Suppressor macrophage treated with lipopolysaccharide for 1 hour (primary cell): ENCODE measurements around the gene NOP16.

Source experiments
- DNase-seq, 3 donors: peaks; one replicate each; pipeline ENCODE4 v3.0.0-alpha.2; 2020 to 2022

Gene NOP16

DNA sequence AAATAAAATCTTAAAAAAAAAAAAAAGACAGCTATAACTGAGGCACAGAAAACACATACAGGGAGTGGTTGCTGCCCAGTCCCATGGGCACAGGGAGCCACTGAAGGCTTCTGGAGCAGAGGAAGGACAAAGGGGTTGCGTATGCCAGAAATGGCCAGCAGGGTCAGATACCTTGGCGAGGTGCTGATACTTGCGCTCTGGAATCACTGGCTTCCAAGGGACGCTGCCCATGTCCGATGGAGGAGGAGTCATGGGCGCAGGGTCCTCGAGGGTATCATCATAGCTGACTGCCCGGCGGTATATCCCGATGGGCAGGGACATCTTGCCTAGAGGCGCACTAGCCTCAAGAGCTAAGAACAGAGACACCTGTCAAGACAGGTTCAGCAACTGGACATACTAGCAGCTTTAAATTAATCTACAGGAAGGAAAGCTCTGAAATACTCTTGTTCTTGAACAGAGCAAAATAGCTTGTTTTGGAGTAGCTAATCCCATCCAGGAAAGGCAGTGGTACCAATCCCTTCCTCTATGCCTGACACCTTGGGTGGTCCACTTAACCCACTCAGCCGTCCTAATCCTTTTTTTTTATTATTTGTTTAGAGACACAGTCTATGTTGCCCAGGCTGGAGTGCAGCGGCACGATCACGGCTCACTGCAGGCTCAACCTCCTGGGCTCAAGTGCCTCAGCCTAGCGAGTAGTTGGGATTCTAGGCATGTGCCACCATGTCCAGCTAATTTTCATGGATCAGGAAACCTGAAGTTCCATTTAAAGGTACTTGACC is 32.8 kb downstream of the NOP16 start:
- no peak for DNase-seq

DNA sequence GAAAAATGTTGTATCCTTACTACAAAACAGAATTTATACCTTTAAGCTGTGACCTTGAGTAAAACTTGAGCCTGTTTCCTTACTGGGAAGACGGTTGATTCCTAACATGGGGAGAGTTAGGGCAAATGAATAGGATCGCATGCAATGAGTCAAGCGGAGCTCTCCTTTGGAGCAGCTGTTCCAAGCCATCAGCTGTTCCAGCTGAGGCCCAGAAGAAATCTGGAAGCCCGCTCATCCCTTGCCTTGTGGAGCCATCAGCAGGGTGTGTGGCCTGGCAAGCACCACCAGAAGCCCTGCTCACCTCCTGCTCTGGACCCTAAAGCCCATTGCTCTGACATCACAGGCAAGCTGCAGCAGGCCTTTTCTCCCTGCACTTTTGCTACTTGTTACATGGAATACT is 34.9 kb downstream of the NOP16 start:
- DNase-seq: no peak

DNA sequence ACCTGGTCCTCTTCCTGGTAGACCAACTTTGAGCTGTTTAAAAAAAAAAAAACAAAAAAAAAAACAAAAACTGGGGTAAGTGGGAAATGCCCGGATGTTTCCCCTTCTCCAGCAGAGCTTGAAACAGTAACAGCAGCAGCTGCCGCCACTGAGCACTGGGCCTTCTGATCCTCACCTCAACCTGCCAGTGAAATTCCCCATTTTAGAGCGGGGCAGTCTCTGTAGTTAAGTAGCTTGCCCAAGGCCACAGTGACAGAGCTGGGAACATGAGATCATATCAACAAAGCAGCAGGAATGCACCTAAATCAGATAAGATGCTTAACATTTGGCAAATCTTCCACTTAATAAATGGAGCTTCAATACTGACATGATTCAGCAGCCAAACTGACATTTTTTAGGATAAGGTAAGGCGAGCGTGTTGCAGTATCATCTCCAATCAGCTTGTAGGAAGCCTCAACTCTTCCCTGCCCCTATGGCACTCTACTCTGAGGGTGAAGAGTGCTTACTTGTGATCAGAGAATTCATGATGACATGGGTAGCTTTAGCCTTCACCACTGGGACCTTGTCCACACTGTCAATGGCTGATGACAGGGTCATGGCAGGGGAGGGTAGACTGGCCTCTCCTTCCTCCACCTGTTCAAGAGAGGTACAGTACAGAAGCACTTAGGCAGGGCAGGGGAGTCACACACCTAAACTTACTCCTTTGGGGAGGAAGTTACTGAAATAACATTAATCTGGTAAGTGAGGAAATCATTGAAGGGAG is 36.1 kb downstream of the NOP16 start:
- DNase-seq: no peak

DNA sequence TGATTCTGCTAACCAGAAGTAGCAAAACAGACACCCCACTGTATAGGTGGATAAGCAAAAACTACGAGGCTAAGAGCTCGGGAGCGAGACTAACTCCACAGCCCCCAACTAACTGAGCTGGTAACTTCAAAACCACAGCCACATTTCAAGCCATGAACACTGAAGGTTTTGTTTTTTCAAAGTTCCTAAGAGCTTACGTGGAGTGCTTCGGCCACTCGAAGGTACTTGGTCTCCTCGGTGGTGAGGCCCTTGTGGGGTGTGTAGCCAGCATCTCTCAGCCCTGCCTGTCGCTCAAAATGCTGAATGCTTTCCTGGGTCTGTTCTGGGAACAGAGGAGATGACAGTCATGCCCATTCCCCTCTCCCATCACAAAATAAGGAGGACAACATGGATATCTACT is 38.0 kb downstream of the NOP16 start:
- DNase-seq: no peak

DNA sequence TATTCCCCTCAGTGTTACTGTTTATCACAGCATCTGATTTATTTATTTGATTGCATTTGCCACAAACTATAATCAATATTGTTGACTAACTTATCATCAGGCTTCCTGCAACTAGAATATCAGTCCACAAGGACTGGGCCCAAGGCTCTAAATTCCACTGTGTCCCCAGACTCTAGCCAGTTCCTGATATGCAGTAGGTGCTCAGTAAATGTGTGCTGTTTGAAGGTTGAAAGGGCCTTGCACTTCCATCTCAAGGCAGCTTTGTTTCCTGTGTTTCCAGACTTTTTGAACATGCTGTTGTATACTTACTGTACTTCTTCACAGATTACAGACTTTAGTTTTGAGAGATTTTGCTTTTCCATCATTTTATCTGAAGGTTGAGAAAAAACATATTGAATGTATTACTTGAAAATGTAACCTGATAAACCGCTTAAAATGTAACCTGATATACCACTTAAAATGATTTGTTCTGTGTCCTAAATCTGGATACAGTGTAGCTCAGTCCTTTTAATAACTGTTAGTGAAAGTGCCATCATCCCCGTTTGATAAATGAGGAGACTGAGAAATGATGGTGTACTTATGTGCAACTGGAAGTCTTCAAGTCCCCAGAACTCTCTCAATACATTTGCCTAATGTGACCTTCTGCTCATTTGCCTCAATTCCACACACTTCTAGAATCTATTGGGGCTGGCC is 45.5 kb downstream of the NOP16 start:
- DNase-seq: no peak

DNA sequence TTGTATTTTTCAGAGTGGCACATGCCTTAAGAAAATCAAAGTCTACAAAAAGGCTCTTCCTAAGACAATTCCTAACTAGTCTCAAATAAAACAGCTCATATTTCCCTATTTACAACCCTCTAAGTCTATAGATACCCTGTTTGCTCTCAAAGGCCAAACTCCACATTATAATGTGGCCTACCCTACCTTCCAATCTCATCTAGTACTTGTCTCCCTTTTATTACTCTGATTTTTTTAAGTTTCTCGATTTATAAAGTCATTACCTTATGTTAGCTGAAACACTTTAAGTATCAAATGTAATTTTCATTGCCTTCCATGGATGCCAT is 46.3 kb downstream of the NOP16 start:
- DNase-seq: no peak

DNA sequence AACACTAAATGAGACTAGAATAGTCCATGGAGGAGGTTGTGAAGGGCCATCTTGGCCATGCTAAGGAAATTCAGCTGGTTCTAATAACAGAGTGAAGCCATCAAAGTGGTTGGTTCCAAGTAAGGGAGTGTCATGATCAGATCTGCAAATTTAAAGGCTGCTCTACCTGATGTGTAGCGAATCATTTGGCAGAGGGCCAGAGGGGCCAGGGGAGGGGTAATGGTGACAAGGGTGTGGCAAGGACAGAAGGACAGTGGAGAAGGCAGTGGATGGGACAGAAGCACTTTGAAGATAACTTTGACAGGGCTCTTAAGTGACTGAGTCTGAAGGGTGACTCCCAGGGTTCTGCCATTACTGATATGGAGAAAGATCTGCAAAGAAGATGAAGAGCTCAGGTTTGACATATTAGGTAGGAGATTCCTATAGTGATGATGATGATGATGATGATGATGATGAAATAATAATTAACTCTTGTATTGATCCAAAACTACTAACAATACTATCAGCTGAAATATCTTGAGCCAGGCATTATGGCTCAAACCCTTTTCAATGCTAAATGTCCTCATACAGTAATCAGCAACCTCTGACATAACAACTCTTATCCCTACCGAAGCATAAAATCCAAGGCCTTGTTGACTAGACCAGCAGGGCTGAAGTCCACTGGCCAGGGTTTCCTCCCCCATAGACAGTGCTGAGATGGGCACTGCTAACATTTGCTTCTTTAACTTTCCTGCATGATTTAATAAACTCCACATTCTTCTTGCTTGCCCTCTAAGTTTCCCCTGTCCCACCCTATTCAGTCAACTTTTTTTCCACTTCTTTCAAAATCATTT is 46.9 kb downstream of the NOP16 start:
- no peak for DNase-seq

DNA sequence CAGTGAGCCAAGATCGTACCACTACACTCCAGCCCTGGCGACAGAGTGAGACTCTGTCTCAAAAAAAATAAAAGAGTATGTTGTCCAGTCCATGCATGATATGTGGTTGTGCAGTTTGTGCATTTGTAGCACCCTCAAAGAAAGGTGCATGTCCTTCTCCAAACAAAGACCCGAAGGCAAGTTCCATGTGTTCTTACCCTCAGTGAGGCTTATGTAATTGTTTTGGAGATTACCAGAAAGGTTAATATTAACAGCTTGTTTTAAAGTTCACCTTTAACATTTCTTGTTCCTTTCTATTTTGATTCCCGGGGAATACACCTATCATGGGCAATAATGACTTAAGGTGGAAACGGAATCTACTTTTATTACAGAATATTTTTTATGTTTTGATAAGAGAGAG is 49.1 kb downstream of the NOP16 start:
- no peak for DNase-seq

DNA sequence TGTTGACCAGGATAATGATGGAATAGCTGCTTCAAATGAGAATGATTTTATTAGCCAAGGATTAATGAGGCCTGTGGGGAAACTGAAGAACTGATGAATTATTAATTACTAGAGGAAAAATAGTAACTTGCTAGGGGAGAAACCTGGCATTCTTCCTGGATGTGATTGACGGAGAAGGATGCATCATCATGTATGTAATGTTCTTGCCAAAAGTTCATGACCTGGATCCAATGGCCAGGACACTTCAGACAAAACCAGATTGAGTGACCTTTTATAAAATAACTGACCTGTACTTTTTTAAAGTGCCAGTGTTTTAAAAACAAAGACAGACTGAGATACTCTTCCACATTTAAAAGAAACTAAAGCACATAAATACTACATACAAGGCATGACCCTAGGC is 50.5 kb downstream of the NOP16 start:
- no peak for DNase-seq

DNA sequence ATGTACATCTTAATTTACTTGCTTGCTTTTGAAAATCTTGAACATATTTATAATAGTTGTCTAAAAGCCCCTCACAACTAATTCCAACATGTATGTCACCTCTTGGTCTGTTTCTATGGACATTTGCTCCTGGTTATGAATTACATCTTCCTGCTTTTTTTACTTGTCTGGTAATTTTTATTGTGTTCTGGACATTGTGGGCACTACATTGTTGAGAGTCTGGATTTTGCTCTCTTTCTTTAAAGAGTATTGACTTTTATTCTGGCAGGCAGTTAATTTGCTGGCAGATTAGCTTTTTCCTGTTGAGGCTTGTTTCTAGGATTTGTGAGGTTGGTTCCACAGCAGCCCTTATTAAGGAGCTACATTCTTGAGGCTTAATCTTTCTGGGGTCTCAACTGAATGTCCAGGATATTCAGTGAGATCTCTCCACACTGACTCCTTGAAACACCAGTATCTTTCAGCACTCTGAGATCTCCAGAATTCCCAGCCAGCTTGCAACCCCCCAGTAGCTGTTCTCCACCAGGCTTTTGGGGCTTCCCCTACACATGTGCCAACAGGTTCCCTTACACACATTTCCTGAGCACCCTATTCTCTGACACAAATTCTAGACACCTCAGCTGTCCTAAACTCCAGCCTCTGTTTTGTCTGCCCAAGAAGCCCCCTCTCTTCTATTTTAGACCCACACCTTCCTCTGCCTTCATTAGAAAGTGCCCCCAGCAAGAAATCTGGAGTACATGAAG is 54.2 kb downstream of the NOP16 start:
- DNase-seq: no peak
